K562 (cell line): Measurements from ENCODE around the gene FBXO21. TPM values are rescaled to one million over a fixed set of nuclear protein-coding genes. Genes with fewer than 3 reads are reported as not detected.

Experiments used
- ATAC-seq: fragments of 200-7000 bp; cut with Tn5 transposase; 3 replicates; pipeline ENCODE4 v1.9.1; 2020; ENCODE audit warnings: moderate library complexity
- BruUV-seq: library from RNA; stranded (reverse); fragments of 400-500 nt; replicated peaks from 2 replicates; lab custom pipeline; 2021; lab: Mats Ljungman, UMichigan
- CTCF ChIA-PET: fragments of 300-600 bp; formaldehyde crosslinking; extraction: SDS; loops from one replicate; lab custom pipeline; 2021; ENCODE audit warnings: low intra/inter-chr PET ratio; lab: Yijun Ruan, JAX
- POLR2A ChIA-PET: fragments of 300-600, 350-650 bp; sonication (Branson Sonifier 250); formaldehyde crosslinking; extraction: SDS; loops from one replicate; lab custom pipeline; 2021; ENCODE audit warnings: antibody characterized with exemption, inconsistent platforms; lab: Yijun Ruan, JAX
- DNase-seq, 4 experiments: peaks; one replicate each; pipeline versions ENCODE4 v3.0.0 to v3.0.0-alpha.2; 2011 to 2018; ENCODE audit warnings: low spot score in 3 of 4, mixed read lengths in 3 of 4; ENCODE audit errors: extremely low read depth in 1 of 4
- FAIRE-seq: peaks from 2 replicates; lab custom pipeline; 2011; peaks lifted over from hg19 to GRCh38; lab: Jason Lieb, UNC
- H2AFZ ChIP-seq: 2 replicates; pipeline ENCODE4 v1.6.0; 2011; ENCODE audit warnings: low read depth, low read length, control low read depth, inconsistent platforms
- H3K27ac ChIP-seq: fragments of 200-600 bp; 3 replicates; pipeline ENCODE4 v1.8.0; 2011; ENCODE audit warnings: low read depth, mild to moderate bottlenecking, control low read depth, inconsistent platforms, low read length, moderate library complexity, mixed read lengths; ENCODE audit errors: extremely low read depth
- H3K27me3 ChIP-seq, 2 experiments: fragments of 300-600 bp in 1 of 2; 2 replicates in 1 of 2; 3 replicates in 1 of 2; pipeline versions ENCODE4 v1.6.0 to v1.8.0; 2011; ENCODE audit warnings: inconsistent platforms in 2 of 2, low read length in 2 of 2, mild to moderate bottlenecking in 1 of 2, mixed read lengths in 1 of 2, moderate library complexity in 1 of 2; ENCODE audit not compliant: control insufficient read depth in 2 of 2, insufficient read depth in 2 of 2
- H3K36me3 ChIP-seq: fragments of 300-600 bp; 3 replicates; pipeline ENCODE4 v1.8.0; 2011; ENCODE audit warnings: mild to moderate bottlenecking, low read length, inconsistent platforms; ENCODE audit not compliant: control insufficient read depth, insufficient read depth
- H3K4me1 ChIP-seq, 2 experiments: fragments of 200-600 bp in 1 of 2; replicated peaks in 1 of 2; 2 replicates in 1 of 2; 3 replicates in 1 of 2; pipeline versions ENCODE4 v1.5.1 to v1.8.0; 2011; ENCODE audit warnings: inconsistent platforms in 2 of 2, low read length in 2 of 2, mild to moderate bottlenecking in 1 of 2, mixed read lengths in 1 of 2, moderate library complexity in 1 of 2; ENCODE audit not compliant: control insufficient read depth in 2 of 2, insufficient read depth in 2 of 2
- H3K4me2 ChIP-seq: 2 replicates; pipeline ENCODE4 v1.6.1; 2011; ENCODE audit warnings: low read length, control low read depth, inconsistent platforms, mixed read lengths; ENCODE audit not compliant: insufficient read depth
- H3K4me3 ChIP-seq: fragments of 200-600 bp; sonication (generic), shearing (Covaris generic); 2 replicates; pipeline ENCODE4 v1.5.1; 2016; ENCODE audit warnings: control low read depth, inconsistent platforms
- H3K79me2 ChIP-seq: fragments of 200-600 bp; 3 replicates; pipeline ENCODE4 v1.8.0; 2011; ENCODE audit warnings: low read length, inconsistent platforms; ENCODE audit not compliant: control insufficient read depth, insufficient read depth
- H3K9ac ChIP-seq, 2 experiments: 2 replicates each; pipeline versions ENCODE4 v1.6.0 to v1.6.1; 2011; ENCODE audit warnings: low read depth in 2 of 2, low read length in 2 of 2, control low read depth in 1 of 2, inconsistent platforms in 1 of 2, mild to moderate bottlenecking in 1 of 2, mixed read lengths in 1 of 2; ENCODE audit not compliant: insufficient read depth in 1 of 2
- H3K9me1 ChIP-seq: one replicate; pipeline ENCODE4 v1.6.0; 2011; ENCODE audit warnings: inconsistent platforms, mild to moderate bottlenecking, low read length, moderate library complexity; ENCODE audit not compliant: control insufficient read depth, insufficient read depth
- H3K9me3 ChIP-seq: replicated peaks from 2 replicates; pipeline ENCODE4 v1.5.1; 2011; ENCODE audit warnings: low read depth, low read length, inconsistent platforms; ENCODE audit not compliant: control insufficient read depth, insufficient read depth
- H4K20me1 ChIP-seq: replicated peaks from 2 replicates; pipeline ENCODE4 v1.6.1; 2011; ENCODE audit warnings: low read length, inconsistent platforms, mixed read lengths; ENCODE audit not compliant: control insufficient read depth, insufficient read depth
- ATF1 ChIP-seq, 2 experiments: fragments of 450-650 bp in 1 of 2; IDR thresholded peaks; 2 replicates each; pipeline ENCODE4 v1.6.1; 2016; ENCODE audit warnings: missing compliant biosample characterization in 1 of 2, missing genetic modification characterization in 1 of 2
- CBFB ChIP-seq: sonication (generic); formaldehyde crosslinking; IDR thresholded peaks from 2 replicates; pipeline ENCODE4 v1.4.0; 2020; ENCODE audit warnings: mild to moderate bottlenecking, missing genetic modification reagents
- CHAMP1 ChIP-seq: fragments of 450-650 bp; IDR thresholded peaks from 2 replicates; pipeline ENCODE4 v1.6.1; 2016; ENCODE audit warnings: mild to moderate bottlenecking
- EZH2 ChIP-seq: IDR thresholded peaks from 2 replicates; pipeline ENCODE4 v1.6.1; 2012; ENCODE audit warnings: low read depth, mild to moderate bottlenecking, inconsistent platforms, low read length, borderline replicate concordance
- FUS ChIP-seq: fragments of 200-400 bp; formaldehyde crosslinking; optimal IDR thresholded peaks from 2 replicates; pipeline ENCODE3; 2017; ENCODE audit warnings: low read depth, low read length
- PRDM10 ChIP-seq: fragments of 450-650 bp; IDR thresholded peaks from 2 replicates; pipeline ENCODE4 v1.6.1; 2018; ENCODE audit not compliant: partially characterized antibody
- RERE ChIP-seq: sonication (generic); formaldehyde crosslinking; IDR thresholded peaks from 2 replicates; pipeline ENCODE4 v1.8.0; 2023; ENCODE audit warnings: missing genetic modification reagents, mild to moderate bottlenecking, borderline replicate concordance
- TAF9B ChIP-seq: fragments of 450-650 bp; IDR thresholded peaks from 2 replicates; pipeline ENCODE4 v1.6.1; 2018; ENCODE audit warnings: mild to moderate bottlenecking; ENCODE audit not compliant: partially characterized antibody
- ZFPM2 ChIP-seq: fragments of 250-450 bp; sonication (Bioruptor Pico); IDR thresholded peaks from 2 replicates; pipeline ENCODE4 v1.5.1; 2022; ENCODE audit warnings: mild to moderate bottlenecking
- ZNF583 ChIP-seq: fragments of 250-450 bp; sonication (Bioruptor Pico); IDR thresholded peaks from 2 replicates; pipeline ENCODE4 v1.4.0; 2020
- WGBS: fragments of 100-300 bp; shearing (Covaris generic); methylation state at CpG from one replicate; pipeline ENCODE4 v1.1.6; 2016; ENCODE audit warnings: low coverage, mixed read lengths; ENCODE audit not compliant: insufficient coverage; ENCODE audit errors: missing lambda C conversion rate; 5-methylcytosine and 5-hydroxymethylcytosine counted together
- in situ Hi-C: fragments of 300-500 bp; cut with MboI; formaldehyde crosslinking; loops from 4 replicates; pipeline ENCODE4 v1.15.0; 2018; ENCODE audit warnings: inconsistent platforms, mixed read lengths
- intact Hi-C: fragments of 100-400 bp; cut with micrococcal nuclease; formaldehyde crosslinking; loops from 2 replicates; pipeline ENCODE4 v1.14.2; 2022
- polyA plus RNA-seq, 8 experiments: library from polyadenylated mRNA; depleted of rRNA in 4 of 8; stranded (reverse) in 5 of 8; unstranded in 3 of 8; fragments of >200 nt; fragmentation: Nextera tagmentation in 2 of 8; fragmentation: Illumina TruSeq in 1 of 8; extraction: Ambion mirVana in 2 of 8; extraction: Trizol in 1 of 8; gene quantifications; 2 replicates each; pipeline versions ENCODE4 v1.2.1 to v1.2.3, GENCODE V29; 2011 to 2014; ENCODE audit warnings: inconsistent platforms in 1 of 8, missing spikeins in 1 of 8
- total RNA-seq, 7 experiments: library from RNA; depleted of rRNA in 6 of 7; stranded (reverse); fragments of >200 nt in 6 of 7; fragmentation: Illumina TruSeq in 2 of 7; extraction: Trizol in 2 of 7; gene quantifications; 2 replicates each; pipeline versions ENCODE4 v1.2.1 to v1.2.3, GENCODE V29; 2011 to 2021; ENCODE audit warnings: low replicate concordance in 1 of 7

FBXO21 gene
- total and polyA plus RNA-seq, 9 of the 15 experiments (the other 6 are each of a cell fraction or from before 2014, with no cell fraction given), result 3.0 to 50.9 (median 9.1) TPM

GRCh38 chr12:117189725-117190209 lies 503 bp downstream of the FBXO21 start:
- Histone ChIP-seq H3K4me2 (peak overlapping the region; percentile 88), H3K9me1 (peaks cover 6% of the 10 kb centered on the region), H3K27ac (no peak overlapping the region), H3K9me3 (peaks cover 6% of the 10 kb centered on the region), H4K20me1 (no peaks in the 10 kb centered on the region), H3K4me3 (peak overlapping the region; percentile 76), H3K4me1 (peaks cover 6 to 18% of the 10 kb centered on the region in 2 experiments; a peak in 3 of 5 replicates), H2AFZ (peak overlapping the region; percentile 98), H3K27me3 (peaks cover 5 to 11% of the 10 kb centered on the region in 2 experiments; a peak in 2 of 5 replicates), H3K79me2 (peaks cover 10% of the 10 kb centered on the region; the same call in 2 of the 3 replicates), H3K36me3 (peaks cover 23% of the 10 kb centered on the region; the same call in 2 of the 3 replicates), H3K9ac (peak overlapping the region; percentile 67 to 99; a peak in 3 of 4 replicates)
- in situ Hi-C loops (no loop called here), intact Hi-C loops (no loop called here)
- 1% methylated on average over 27 of the region's 52 CpGs for WGBS
- FAIRE-seq (no peak), ATAC-seq (peak; percentile 34), DNase-seq (peak in 3 of 4 experiments; percentile 34 to 48 (median 39))
- CTCF ChIA-PET, result no interaction called here
- BruUV-seq, result no TSS peak
- POLR2A ChIA-PET, result interaction anchor here (0.6 kb wide), 1 partner anchor 1205 kb away, joined by 3 read pairs; no protein-coding TSS in a partner anchor
- no peak for TF ChIP-seq ATF1 (CRISPR knock-in tag; IDR thresholded peaks at IDR 0.05)
- TF ChIP-seq ATF1 (tag; IDR thresholded peaks at IDR 0.05), result peak; percentile 8; the same call in 1 of the 2 replicates
- no peak for TF ChIP-seq CBFB (CRISPR knock-in tag)
- no peak for TF ChIP-seq FUS
- no peak for TF ChIP-seq RERE (CRISPR knock-in tag)
- no peak for TF ChIP-seq PRDM10
- TF ChIP-seq EZH2, result no peak
- no peak for TF ChIP-seq ZFPM2 (CRISPR knock-in tag)
- TF ChIP-seq TAF9B, result no peak
- TF ChIP-seq CHAMP1, result no peak
- TF ChIP-seq ZNF583, result no peak
